Putamen (tissue), 1 donor: Measurements from ENCODE around the gene WRAP53.
A peak's percentile ranks its signal among the peaks of the same experiment; 100 is the strongest.
"Not testable (repeated sequence)": the region's sequence is repeated elsewhere in the genome, so short reads cannot be mapped to it uniquely, and the experiment has no call there.

ENCODE experiments used
- DNase-seq: peaks from one replicate; pipeline ENCODE4 v3.0.0-alpha.2; 2016; ENCODE audit warnings: low spot score

WRAP53 gene

GRCh38 chr17:7687908-7688807 lies at the start of gene WRAP53:
WRAP53 (plus strand) TSS chr17:7688477; CDS start chr17:7688649, 172 bp downstream.
- DNase-seq = peak; percentile 98

DNA sequence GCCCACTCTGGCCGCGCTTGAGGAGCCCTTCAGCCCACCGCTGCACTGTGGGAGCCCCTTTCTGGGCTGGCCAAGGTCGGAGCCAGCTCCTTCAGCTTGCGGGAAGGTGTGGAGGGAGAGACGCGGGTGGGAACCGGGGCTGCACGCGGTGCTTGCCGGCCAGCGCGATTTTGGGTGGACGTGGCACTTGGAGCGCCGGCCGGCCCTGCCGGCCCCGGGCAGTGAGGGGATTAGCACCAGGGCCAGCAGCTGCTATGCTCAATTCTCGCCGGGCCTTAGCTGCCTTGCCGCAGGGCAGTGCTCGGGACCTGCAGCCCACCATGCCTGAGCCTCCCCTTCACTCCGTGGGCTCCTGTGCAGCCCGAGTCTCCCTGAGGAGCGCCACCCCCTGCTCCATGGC lies 47.5 kb upstream of the WRAP53 start:
- DNase-seq = no peak

GRCh38 chr17:7641635-7642034 lies 46.6 kb upstream of the WRAP53 start:
- not testable (repeated sequence) for DNase-seq

DNA sequence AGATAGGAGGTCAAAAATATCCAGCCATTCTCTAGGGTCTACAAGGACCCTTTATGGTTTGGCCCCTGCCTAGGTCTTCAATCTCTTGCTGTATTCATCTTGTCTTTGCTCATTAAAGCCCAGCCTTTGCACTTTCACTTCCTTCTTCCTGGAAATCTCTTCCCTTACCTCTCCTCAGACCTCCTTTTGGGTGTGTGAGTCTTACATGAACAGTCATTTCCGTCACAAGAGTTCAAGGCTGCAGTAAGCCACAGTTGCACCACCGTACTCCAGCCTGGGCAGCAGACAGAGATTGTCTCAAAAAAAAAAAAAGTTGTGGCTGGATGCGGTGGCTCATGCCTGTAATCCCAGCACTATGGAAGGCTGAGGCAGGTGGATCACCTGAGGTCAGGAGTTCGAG lies 43.5 kb upstream of the WRAP53 start:
- no peak for DNase-seq

GRCh38 chr17:7646457-7646856 lies 41.8 kb upstream of the WRAP53 start:
- DNase-seq = no peak

- no peak for DNase-seq
These were observed 41.3 kb upstream of the WRAP53 start for GRCh38 chr17:7647018-7647417.

DNA sequence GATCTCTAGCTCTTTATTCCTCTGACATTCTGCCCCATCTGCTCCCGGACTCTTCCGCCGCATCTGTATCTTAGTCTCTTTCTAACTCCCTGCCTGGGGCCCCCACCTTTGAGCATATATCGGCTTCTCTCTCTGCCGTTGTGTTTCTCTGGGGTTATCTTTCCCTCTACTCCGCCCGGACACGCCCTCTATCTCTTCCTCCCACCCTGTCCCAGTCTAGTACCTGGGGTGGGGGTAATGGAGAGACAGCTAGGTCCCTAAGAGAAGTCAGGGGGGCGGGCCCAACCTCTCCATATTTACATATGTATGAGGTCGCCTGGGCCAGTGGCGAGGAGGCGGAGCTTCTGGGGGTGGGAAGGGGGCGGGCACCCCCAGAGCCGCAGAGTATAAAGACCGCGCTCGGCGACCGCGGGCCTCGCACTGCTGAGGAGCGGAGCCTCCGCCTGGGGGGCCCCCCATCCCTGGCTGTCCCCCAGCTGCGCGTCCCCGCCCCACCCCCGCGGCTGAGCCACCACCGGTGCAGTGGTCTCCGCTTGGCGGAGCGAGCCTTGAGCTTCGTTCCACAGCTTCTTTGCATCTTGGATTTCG lies 37.7 kb upstream of the WRAP53 start, which contains the start of gene ATP1B2:
TSS of gene ATP1B2 (plus strand) at position 418 of the 588 bp plus-strand sequence. CDS start 593 bp downstream, outside the sequence.
- DNase-seq = peak; percentile 51

- no peak for DNase-seq
These were observed 37.1 kb upstream of the WRAP53 start for GRCh38 chr17:7651097-7651664.

- no peak for DNase-seq
These were observed 36.5 kb upstream of the WRAP53 start for GRCh38 chr17:7651665-7652387.

DNA sequence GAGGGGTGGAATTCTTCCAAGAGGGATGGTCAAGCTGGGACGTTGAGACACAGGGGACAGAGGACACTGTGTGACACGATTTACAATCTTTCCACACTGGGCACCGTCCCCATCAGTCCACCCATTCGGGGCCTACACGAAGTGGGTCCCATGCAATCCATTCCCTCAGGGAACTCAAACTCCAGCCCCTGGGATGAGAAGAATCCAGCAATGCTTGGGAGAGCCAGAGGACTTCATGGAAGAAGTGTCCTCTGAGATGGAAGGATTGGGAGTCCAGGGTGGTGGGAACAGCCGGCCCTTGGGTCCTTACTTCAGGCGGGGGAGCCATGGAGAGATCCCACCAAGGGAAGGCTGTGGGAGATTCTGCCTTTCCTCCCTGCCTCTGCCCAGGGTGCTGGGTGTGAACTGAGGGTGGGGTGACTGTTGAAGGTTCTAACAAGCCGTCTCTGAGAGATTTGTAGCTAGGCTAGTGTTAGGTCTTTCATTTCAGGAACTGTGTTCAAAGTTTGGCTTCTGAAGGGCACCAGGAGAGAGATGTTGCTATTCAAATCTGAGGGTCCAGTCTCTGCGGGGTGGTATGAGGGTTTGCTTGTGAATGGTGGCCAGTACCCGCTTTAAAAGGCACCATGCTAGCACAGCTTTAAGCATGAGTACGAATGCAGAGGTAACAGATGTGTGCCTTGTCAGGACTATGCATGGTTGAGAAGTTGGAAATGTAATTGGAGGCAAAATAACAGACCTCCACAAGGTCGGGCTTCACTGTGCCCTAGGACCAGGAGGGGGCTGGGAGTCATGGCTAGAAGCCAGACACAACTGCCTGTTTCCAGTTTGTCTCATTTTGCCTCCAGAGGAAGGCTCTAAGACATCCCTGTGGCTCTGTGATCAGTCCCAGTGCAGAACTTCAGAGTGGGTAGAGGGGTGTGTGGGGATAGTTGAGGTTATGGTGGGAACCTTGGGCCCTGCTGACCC lies 35.6 kb upstream of the WRAP53 start:
- DNase-seq = no peak

DNA sequence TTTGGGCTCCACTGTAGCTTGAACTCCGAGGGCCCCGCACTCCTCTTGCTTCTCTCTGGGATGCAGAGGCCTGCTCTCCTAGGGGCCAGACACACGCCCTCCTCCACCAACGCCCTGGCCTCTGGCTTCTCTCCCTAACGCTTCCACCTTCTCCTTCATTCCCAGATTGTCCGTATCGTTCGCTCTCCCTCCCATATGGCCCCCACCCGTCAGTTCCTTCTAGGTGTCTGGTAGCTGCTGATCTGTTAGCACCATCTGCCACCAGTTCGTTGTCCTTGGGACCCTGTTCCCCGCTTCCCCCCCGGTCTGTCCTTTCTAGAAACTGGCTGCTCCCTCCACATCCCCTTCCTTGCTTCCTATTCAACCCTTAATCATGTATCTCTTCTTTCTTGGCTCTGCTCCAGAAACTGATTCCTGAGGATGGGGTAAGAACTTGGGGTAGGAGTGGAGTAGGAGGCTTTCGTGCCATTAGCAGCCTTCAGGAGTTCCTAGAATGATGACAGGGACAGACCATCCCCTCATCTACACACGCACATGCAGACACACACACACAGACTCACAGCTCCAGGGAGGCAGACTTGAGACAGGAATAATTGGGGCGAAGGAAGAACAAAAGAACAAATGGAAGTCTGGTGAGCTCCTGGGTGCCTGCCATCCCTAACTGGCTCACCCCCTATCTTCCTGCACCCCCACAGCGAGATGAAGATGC lies 33.3 kb upstream of the WRAP53 start:
- DNase-seq = peak; percentile 36

DNA sequence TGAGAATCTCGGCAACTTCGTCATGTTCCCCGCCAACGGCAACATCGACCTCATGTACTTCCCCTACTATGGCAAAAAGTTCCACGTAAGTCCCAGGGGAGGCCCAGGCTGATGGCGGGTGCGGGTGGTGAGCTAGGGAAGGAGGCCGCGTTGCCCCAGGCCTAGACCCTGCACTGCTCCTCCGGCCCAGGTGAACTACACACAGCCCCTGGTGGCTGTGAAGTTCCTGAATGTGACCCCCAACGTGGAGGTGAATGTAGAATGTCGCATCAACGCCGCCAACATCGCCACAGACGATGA lies 32.8 kb upstream of the WRAP53 start:
- no peak for DNase-seq

GRCh38 chr17:7656958-7657609 lies 31.2 kb upstream of the WRAP53 start:
- peak; percentile 73 for DNase-seq

GRCh38 chr17:7667656-7668406 lies 20.4 kb upstream of the WRAP53 start:
- peak; percentile 78 for DNase-seq

GRCh38 chr17:7668482-7668881 lies 19.8 kb upstream of the WRAP53 start:
- no peak for DNase-seq

GRCh38 chr17:7673239-7673638 lies 15.0 kb upstream of the WRAP53 start:
- no peak for DNase-seq

DNA sequence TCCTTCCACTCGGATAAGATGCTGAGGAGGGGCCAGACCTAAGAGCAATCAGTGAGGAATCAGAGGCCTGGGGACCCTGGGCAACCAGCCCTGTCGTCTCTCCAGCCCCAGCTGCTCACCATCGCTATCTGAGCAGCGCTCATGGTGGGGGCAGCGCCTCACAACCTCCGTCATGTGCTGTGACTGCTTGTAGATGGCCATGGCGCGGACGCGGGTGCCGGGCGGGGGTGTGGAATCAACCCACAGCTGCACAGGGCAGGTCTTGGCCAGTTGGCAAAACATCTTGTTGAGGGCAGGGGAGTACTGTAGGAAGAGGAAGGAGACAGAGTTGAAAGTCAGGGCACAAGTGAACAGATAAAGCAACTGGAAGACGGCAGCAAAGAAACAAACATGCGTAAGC lies 13.3 kb upstream of the WRAP53 start:
- no peak for DNase-seq

- no peak for DNase-seq
These were observed 11.7 kb upstream of the WRAP53 start for GRCh38 chr17:7676533-7676932.

DNA sequence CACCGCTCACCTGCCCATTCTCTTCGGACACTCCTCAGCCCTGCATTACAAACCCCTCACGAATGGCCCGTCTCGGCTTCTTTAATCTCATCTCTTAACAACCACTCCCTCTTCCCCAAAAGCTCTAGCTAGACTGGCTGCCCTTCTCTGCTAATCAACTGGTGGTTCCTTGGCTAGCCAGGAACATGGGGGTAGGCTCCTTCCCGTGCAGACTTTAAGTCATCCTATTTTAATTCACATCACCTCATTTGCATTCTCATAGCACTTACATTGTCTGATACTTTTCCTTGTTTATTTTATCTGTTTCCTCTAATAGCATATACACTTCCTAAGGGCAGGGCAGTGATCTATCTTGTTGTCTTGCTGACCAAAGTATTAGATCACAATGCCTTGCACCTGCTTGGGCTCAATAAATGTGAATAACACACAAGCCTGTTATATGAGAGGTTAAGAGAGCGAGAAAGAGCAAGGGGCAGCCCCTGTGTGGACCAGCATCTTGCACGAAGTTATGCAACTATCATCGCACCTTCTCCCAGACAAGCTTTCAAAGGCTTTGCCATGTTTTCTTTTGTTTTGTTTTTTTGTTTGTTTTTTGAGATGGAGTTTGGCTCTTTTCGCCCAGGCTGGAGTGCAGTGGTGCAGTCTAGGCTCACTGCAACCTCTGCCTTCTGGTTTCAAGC lies 10.7 kb upstream of the WRAP53 start:
- no peak for DNase-seq
